Endothelial cell of umbilical vein (primary cell): Measurements from ENCODE around the gene UBL3. TPM values are rescaled to one million over a fixed set of nuclear protein-coding genes. Genes with fewer than 3 reads are reported as not detected.

ENCODE experiments used
- BruUV-seq: library from RNA; stranded (reverse); fragments of 400-500 nt; replicated peaks from 2 replicates; lab custom pipeline; 2021; lab: Mats Ljungman, UMichigan
- CTCF ChIA-PET: fragments of 300-600, 350-600 bp; sonication (Branson Sonifier 250); formaldehyde crosslinking; loops from one replicate; lab custom pipeline; 2021; ENCODE audit warnings: antibody characterized with exemption, inconsistent platforms; lab: Charles Lee
- POLR2A ChIA-PET: fragments of 300-600, 350-600 bp; sonication (Branson Sonifier 250); formaldehyde crosslinking; loops from one replicate; lab custom pipeline; 2021; ENCODE audit warnings: antibody characterized with exemption, inconsistent platforms; lab: Charles Lee
- DNase-seq: peaks from one replicate; pipeline ENCODE4 v3.0.0-alpha.2; 2011; ENCODE audit warnings: low read depth, low spot score
- FAIRE-seq: peaks from 2 replicates; lab custom pipeline; 2011; peaks lifted over from hg19 to GRCh38; lab: Jason Lieb, UNC
- H2AFZ ChIP-seq: 2 replicates; pipeline ENCODE4 v1.6.0; 2012; ENCODE audit warnings: low read depth, low read length, control low read depth, inconsistent platforms
- H3K27ac ChIP-seq: 2 replicates; pipeline ENCODE4 v1.5.1; 2011; ENCODE audit warnings: low read depth, mild to moderate bottlenecking, control low read depth, low read length, moderate library complexity; ENCODE audit not compliant: insufficient read depth
- H3K27me3 ChIP-seq, 2 experiments: 2 replicates each; pipeline versions ENCODE4 v1.6.0 to v1.6.1; 2011; ENCODE audit warnings: low read length in 2 of 2, mixed read lengths in 1 of 2; ENCODE audit not compliant: control insufficient read depth in 2 of 2, insufficient read depth in 2 of 2
- H3K36me3 ChIP-seq, 2 experiments: 2 replicates in 1 of 2; 3 replicates in 1 of 2; pipeline ENCODE4 v1.5.1; 2011; ENCODE audit warnings: low read length in 2 of 2, mild to moderate bottlenecking in 1 of 2, moderate library complexity in 1 of 2; ENCODE audit not compliant: control insufficient read depth in 2 of 2, insufficient read depth in 2 of 2; ENCODE audit errors: extremely low read depth in 1 of 2
- H3K4me1 ChIP-seq: 3 replicates; pipeline ENCODE4 v1.5.1; 2011; ENCODE audit warnings: mild to moderate bottlenecking, low read length; ENCODE audit not compliant: control insufficient read depth, insufficient read depth; ENCODE audit errors: extremely low read depth
- H3K4me2 ChIP-seq: 2 replicates; pipeline ENCODE4 v1.6.1; 2011; ENCODE audit warnings: low read length, control low read depth, mixed read lengths; ENCODE audit not compliant: insufficient read depth
- H3K4me3 ChIP-seq, 3 experiments: fragments of 200-600 bp in 1 of 3; sonication (generic), shearing (Covaris generic) in 1 of 3; replicated peaks in 1 of 3; 2 replicates each; pipeline ENCODE4 v1.5.1; 2011 to 2016; ENCODE audit warnings: control low read depth in 3 of 3, low read length in 3 of 3, mild to moderate bottlenecking in 2 of 3, inconsistent platforms in 1 of 3, low read depth in 1 of 3, moderate library complexity in 1 of 3; ENCODE audit not compliant: insufficient read depth in 1 of 3
- H3K79me2 ChIP-seq: 2 replicates; pipeline ENCODE4 v1.6.0; 2012; ENCODE audit warnings: low read length, inconsistent platforms; ENCODE audit not compliant: control insufficient read depth, insufficient read depth
- H3K9ac ChIP-seq: replicated peaks from 2 replicates; pipeline ENCODE3; 2011; ENCODE audit warnings: low read length, control low read depth; ENCODE audit not compliant: insufficient read depth; ENCODE audit errors: extremely low read depth
- H3K9me1 ChIP-seq: replicated peaks from 3 replicates; pipeline ENCODE4 v1.6.0; 2011; ENCODE audit warnings: mild to moderate bottlenecking, low read length; ENCODE audit not compliant: control insufficient read depth, insufficient read depth; ENCODE audit errors: extremely low read depth
- H3K9me3 ChIP-seq: replicated peaks from 2 replicates; pipeline ENCODE4 v1.5.1; 2012; ENCODE audit warnings: low read length, inconsistent platforms; ENCODE audit not compliant: control insufficient read depth, insufficient read depth
- H4K20me1 ChIP-seq: replicated peaks from 2 replicates; pipeline ENCODE3; 2011; ENCODE audit warnings: mild to moderate bottlenecking, low read length; ENCODE audit not compliant: control insufficient read depth, insufficient read depth; ENCODE audit errors: extremely low read depth
- CTCF ChIP-seq, 2 donors: IDR thresholded peaks; 1 replicate in 1 of 2; 2 replicates in 1 of 2; pipeline ENCODE4 v1.5.1; 2011; ENCODE audit warnings: low read length in 2 of 2, mild to moderate bottlenecking in 2 of 2, moderate library complexity in 2 of 2, control low read depth in 1 of 2, inconsistent platforms in 1 of 2, low read depth in 1 of 2; ENCODE audit not compliant: insufficient read depth in 1 of 2; ENCODE audit errors: extremely low read depth in 1 of 2
- FOS ChIP-seq: IDR thresholded peaks from 2 replicates; pipeline ENCODE4 v1.6.1; 2011; ENCODE audit warnings: mild to moderate bottlenecking, low read length, moderate library complexity, borderline replicate concordance; ENCODE audit not compliant: insufficient read depth
- GATA2 ChIP-seq: IDR thresholded peaks from 2 replicates; pipeline ENCODE4 v1.7.0; 2011; ENCODE audit warnings: low read depth, mild to moderate bottlenecking, moderate library complexity, mixed read lengths, low read length; ENCODE audit not compliant: insufficient read length, insufficient read depth
- JUN ChIP-seq: IDR thresholded peaks from 2 replicates; pipeline ENCODE4 v1.6.1; 2011; ENCODE audit warnings: borderline replicate concordance, low read depth; ENCODE audit not compliant: insufficient read length, insufficient read depth
- MYC ChIP-seq: IDR thresholded peaks from one replicate; pipeline ENCODE4 v1.6.1; 2011; ENCODE audit warnings: mild to moderate bottlenecking, low read depth, low read length
- POLR2A ChIP-seq: IDR thresholded peaks from 2 replicates; pipeline ENCODE4 v1.6.1; 2012; ENCODE audit warnings: low read depth, mild to moderate bottlenecking, control low read depth, low read length
- POLR2AphosphoS5 ChIP-seq: IDR thresholded peaks from 2 replicates; pipeline ENCODE4 v1.6.1; 2012; ENCODE audit warnings: low read depth, mild to moderate bottlenecking, control low read depth, low read length, moderate library complexity; ENCODE audit not compliant: insufficient read depth
- dilution Hi-C: fragments of 300-500 bp; cut with MboI; formaldehyde crosslinking; loops from one replicate; pipeline ENCODE4 v1.15.0; 2019; ENCODE audit warnings: low sequenced_read_pairs; ENCODE audit not compliant: extremely low pct_ligation_motif_present
- intact Hi-C: fragments of 100-400 bp; cut with micrococcal nuclease; formaldehyde crosslinking; loops from one replicate; pipeline ENCODE4 v1.10.0; 2022
- polyA plus RNA-seq, 4 experiments: library from polyadenylated mRNA; depleted of rRNA in 3 of 4; stranded (reverse) in 3 of 4; unstranded in 1 of 4; fragments of >200 nt; gene quantifications; 2 replicates each; pipeline versions ENCODE4 v1.2.1 to v1.2.3, GENCODE V29; 2011 to 2012; ENCODE audit warnings: missing spikeins in 1 of 4
- total RNA-seq: library from RNA; stranded (reverse); gene quantifications from 2 replicates; pipeline ENCODE4 v1.2.3, GENCODE V29; 2021

The UBL3 gene
- total and polyA plus RNA-seq, 2 donors (not counting 3 experiments of a cell fraction or from before 2014, with no cell fraction given) = 4.8 to 11.8 TPM

DNA sequence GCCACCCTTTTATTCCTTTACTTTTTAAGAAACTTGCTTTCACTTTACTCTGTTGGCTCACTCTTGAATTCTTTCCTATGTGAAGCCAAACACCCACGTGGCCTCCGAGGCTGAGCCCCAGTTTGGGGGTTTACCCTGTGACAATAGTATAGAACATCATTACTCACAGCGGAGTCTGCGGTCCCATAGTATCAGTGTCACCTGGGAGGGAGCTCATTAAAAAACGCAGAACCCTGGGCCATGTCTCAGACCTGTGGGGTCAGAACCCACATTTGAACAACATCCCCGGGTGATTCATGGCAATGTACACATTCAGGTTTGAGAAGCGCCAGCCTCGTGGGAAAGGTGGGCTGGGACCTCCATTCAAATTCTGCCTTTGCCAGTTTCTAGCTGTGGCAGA is 36.0 kb upstream of the UBL3 start:
- dilution Hi-C loops = no loop called here
- Histone ChIP-seq H3K27me3 (peaks cover 1 to 6% of the 10 kb centered on the region in 2 experiments), H3K79me2 (no peaks in the 10 kb centered on the region), H3K4me3 (no peak overlapping the region), H3K4me2 (no peak overlapping the region), H2AFZ (no peak overlapping the region), H3K4me1 (no peaks in the 10 kb centered on the region), H3K36me3 (no peaks in the 10 kb centered on the region), H4K20me1 (no peaks in the 10 kb centered on the region), H3K27ac (no peak overlapping the region), H3K9ac (no peak overlapping the region), H3K9me3 (no peaks in the 10 kb centered on the region), H3K9me1 (no peaks in the 10 kb centered on the region)
- FAIRE-seq = no peak
- intact Hi-C loops = no loop called here
- POLR2A ChIA-PET = no interaction called here
- TF ChIP-seq POLR2A (no peak), POLR2AphosphoS5 (no peak), MYC (no peak), CTCF (IDR thresholded peaks at IDR 0.05; ENCODE audit: extremely low read depth in 1 of 2, insufficient read depth in 1 of 2, low read depth in 1 of 2, low read length in 2 of 2) (no peak), FOS (no peak)
- CTCF ChIA-PET = no interaction called here
- DNase-seq = no peak
- BruUV-seq = no TSS peak

- TF ChIP-seq GATA2 (no peak), JUN (no peak), POLR2A (no peak), POLR2AphosphoS5 (no peak), FOS (no peak)
- Histone ChIP-seq H3K9me1 (no peaks in the 10 kb centered on the region), H3K79me2 (no peaks in the 10 kb centered on the region), H3K4me2 (no peak overlapping the region), H3K36me3 (no peaks in the 10 kb centered on the region), H3K27ac (no peak overlapping the region), H4K20me1 (no peaks in the 10 kb centered on the region), H3K4me1 (no peaks in the 10 kb centered on the region), H3K9ac (no peak overlapping the region), H3K4me3 (no peak overlapping the region), H3K27me3 (peaks cover 1 to 6% of the 10 kb centered on the region in 2 experiments), H3K9me3 (no peaks in the 10 kb centered on the region), H2AFZ (no peak overlapping the region)
- POLR2A ChIA-PET = no interaction called here
- CTCF ChIA-PET = no interaction called here
- FAIRE-seq (no peak), DNase-seq (no peak)
- BruUV-seq = no TSS peak
- intact Hi-C loops = no loop called here
- dilution Hi-C loops = no loop called here
Measured at GRCh38 chr13:29885989-29886388, 35.6 kb upstream of the UBL3 start.
